A673 (cell line): ENCODE results near the gene XIAP. TPM values are rescaled to one million over a fixed set of nuclear protein-coding genes. Genes with fewer than 3 reads are reported as not detected.
A peak's percentile ranks its signal among the peaks of the same experiment; 100 is the strongest.
"Not testable (repeated sequence)": the region's sequence is repeated elsewhere in the genome, so short reads cannot be mapped to it uniquely, and the experiment has no call there.

ENCODE experiments used
- BruUV-seq: library from RNA; stranded (reverse); fragments of 400-500 nt; replicated peaks from 2 replicates; lab custom pipeline; 2021; lab: Mats Ljungman, UMichigan
- CTCF ChIA-PET: fragments of 300-600 bp; sonication (Branson Sonifier 250); formaldehyde crosslinking; loops from one replicate; lab custom pipeline; 2022; ENCODE audit warnings: antibody characterized with exemption; lab: Charles Lee
- POLR2A ChIA-PET: fragments of 300-600 bp; sonication (Branson Sonifier 250); formaldehyde crosslinking; loops from one replicate; lab custom pipeline; 2022; ENCODE audit warnings: antibody characterized with exemption; ENCODE audit not compliant: low non-redundant PET; lab: Charles Lee
- DNase-seq: peaks from one replicate; pipeline ENCODE4 v3.0.0-alpha.2; 2015; ENCODE audit warnings: low spot score
- H3K27ac ChIP-seq: fragments of 200-600 bp; sonication (generic); 2 replicates; pipeline ENCODE4 v1.5.1; 2016; ENCODE audit warnings: mixed run types, low read depth, mild to moderate bottlenecking, mixed read lengths, antibody characterized with exemption, low read length; ENCODE audit not compliant: poor library complexity, severe bottlenecking
- H3K27me3 ChIP-seq: fragments of 200-600 bp; sonication (generic); replicated peaks from 2 replicates; pipeline ENCODE4 v1.6.1; 2017; ENCODE audit warnings: mixed run types, low read depth, mild to moderate bottlenecking, mixed read lengths, antibody characterized with exemption, low read length; ENCODE audit not compliant: insufficient read depth, poor library complexity
- H3K36me3 ChIP-seq: fragments of 200-600 bp; sonication (generic); 2 replicates; pipeline ENCODE4 v1.6.1; 2016; ENCODE audit warnings: mixed run types, mild to moderate bottlenecking, mixed read lengths, antibody characterized with exemption, low read length; ENCODE audit not compliant: insufficient read depth, poor library complexity, severe bottlenecking
- H3K4me1 ChIP-seq: fragments of 200-600 bp; sonication (generic); 2 replicates; pipeline ENCODE4 v1.6.1; 2017; ENCODE audit warnings: mixed run types, mild to moderate bottlenecking, mixed read lengths, antibody characterized with exemption, low read length; ENCODE audit not compliant: insufficient read depth, poor library complexity, severe bottlenecking
- H3K4me3 ChIP-seq: fragments of 200-600 bp; sonication (generic); 2 replicates; pipeline ENCODE4 v1.5.1; 2016; ENCODE audit warnings: low read depth, mixed run types, mild to moderate bottlenecking, mixed read lengths, low read length; ENCODE audit not compliant: poor library complexity, severe bottlenecking
- H3K9me3 ChIP-seq: fragments of 200-600 bp; sonication (generic); 2 replicates; pipeline ENCODE4 v1.6.1; 2016; ENCODE audit warnings: mixed run types, low read depth, mild to moderate bottlenecking, mixed read lengths, antibody characterized with exemption, low read length; ENCODE audit not compliant: poor library complexity, severe bottlenecking
- EZH2 ChIP-seq: fragments of 200-600 bp; sonication (generic); IDR thresholded peaks from 2 replicates; pipeline ENCODE4 v1.6.1; 2017; ENCODE audit warnings: borderline replicate concordance, low read depth, mild to moderate bottlenecking, mixed read lengths, antibody characterized with exemption, low read length; ENCODE audit not compliant: poor library complexity, severe bottlenecking
- intact Hi-C: fragments of 100-400 bp; cut with micrococcal nuclease; formaldehyde crosslinking; loops from one replicate; pipeline ENCODE4 v1.10.0; 2022; ENCODE audit not compliant: unreplicated experiment
- total RNA-seq: library from RNA; stranded (reverse); gene quantifications from 2 replicates; pipeline ENCODE4 v1.2.3, GENCODE V29; 2021
- TF ChIP-seq, protein P1 (sequence below): fragments of 300-800, 200-600 bp; sonication (generic); conservative IDR thresholded peaks from 2 replicates; pipeline ENCODE4 v1.5.1; 2017; ENCODE audit warnings: low read depth, mild to moderate bottlenecking, antibody characterized with exemption, low read length, moderate library complexity, mixed read lengths

Gene XIAP
- total RNA-seq, 1 experiment from 2014 or later: 37.7 TPM

DNA sequence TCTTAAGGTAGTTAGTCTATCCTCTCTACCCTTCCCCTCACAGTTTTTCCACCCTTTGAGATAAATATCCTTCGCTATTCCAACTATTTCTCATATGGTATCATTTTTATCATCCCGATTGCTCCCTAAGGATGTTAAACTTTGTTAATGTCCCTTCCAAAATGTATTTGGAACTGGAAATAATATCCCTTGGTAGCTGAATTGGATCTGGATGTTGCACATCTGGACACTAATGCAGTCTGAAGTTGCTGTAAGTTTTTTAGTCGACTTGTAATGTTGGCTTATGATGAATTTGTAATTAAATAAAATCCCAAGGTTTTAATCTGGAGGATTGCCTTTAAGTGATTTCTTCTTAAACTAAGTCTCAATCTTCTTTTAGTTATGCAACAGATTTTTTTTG lies 22.5 kb downstream of the XIAP start:
- intact Hi-C loops: no loop called here
- Histone ChIP-seq H3K27me3 (no peaks in the 10 kb centered on the region), H3K9me3 (no peaks in the 10 kb centered on the region), H3K36me3 (no peaks in the 10 kb centered on the region), H3K27ac (no peak overlapping the region), H3K4me1 (peaks cover 4% of the 10 kb centered on the region), H3K4me3 (no peak overlapping the region)
- TF ChIP-seq, protein P1, sequence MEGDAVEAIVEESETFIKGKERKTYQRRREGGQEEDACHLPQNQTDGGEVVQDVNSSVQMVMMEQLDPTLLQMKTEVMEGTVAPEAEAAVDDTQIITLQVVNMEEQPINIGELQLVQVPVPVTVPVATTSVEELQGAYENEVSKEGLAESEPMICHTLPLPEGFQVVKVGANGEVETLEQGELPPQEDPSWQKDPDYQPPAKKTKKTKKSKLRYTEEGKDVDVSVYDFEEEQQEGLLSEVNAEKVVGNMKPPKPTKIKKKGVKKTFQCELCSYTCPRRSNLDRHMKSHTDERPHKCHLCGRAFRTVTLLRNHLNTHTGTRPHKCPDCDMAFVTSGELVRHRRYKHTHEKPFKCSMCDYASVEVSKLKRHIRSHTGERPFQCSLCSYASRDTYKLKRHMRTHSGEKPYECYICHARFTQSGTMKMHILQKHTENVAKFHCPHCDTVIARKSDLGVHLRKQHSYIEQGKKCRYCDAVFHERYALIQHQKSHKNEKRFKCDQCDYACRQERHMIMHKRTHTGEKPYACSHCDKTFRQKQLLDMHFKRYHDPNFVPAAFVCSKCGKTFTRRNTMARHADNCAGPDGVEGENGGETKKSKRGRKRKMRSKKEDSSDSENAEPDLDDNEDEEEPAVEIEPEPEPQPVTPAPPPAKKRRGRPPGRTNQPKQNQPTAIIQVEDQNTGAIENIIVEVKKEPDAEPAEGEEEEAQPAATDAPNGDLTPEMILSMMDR: no peak
- no peak for TF ChIP-seq EZH2
- ChIA-PET CTCF (no interaction called here), POLR2A (no interaction called here)
- no peak for DNase-seq
- no TSS peak for BruUV-seq

DNA sequence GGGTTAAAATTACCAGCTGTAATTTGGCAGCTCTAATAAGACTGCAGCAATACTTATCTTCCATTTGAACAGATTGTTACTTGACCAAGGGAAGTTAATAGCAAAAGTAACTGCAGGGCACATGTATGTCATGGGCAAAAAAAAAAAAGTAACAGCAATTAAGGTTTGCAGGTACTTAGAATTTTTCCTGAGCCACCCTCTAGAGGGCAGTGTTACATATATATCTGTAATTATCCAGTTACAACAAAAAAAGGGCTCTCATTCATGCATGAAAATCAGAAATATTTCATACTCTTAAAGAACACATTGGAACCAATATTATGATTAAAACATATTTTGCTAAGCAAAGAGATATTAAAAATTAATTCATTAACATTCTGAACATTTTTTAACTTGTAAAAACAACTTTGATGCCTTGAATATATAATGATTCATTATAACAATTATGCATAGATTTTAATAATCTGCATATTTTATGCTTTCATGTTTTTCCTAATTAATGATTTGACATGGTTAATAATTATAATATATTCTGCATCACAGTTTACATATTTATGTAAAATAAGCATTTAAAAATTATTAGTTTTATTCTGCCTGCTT lies 25.1 kb downstream of the XIAP start:
- Histone ChIP-seq H3K4me3 (no peak overlapping the region), H3K36me3 (peaks cover 3% of the 10 kb centered on the region), H3K27ac (no peak overlapping the region), H3K4me1 (no peaks in the 10 kb centered on the region), H3K27me3 (no peaks in the 10 kb centered on the region), H3K9me3 (no peaks in the 10 kb centered on the region)
- TF ChIP-seq, protein P1: peak; percentile 75
- no peak for TF ChIP-seq EZH2
- no TSS peak for BruUV-seq
- POLR2A ChIA-PET: no interaction called here
- peak; percentile 65 for DNase-seq
- intact Hi-C loops: no loop called here
- CTCF ChIA-PET: interaction anchor here (0.6 kb wide), 2 partner anchors 54 to 488 kb away, joined by 4 to 5 read pairs; no protein-coding TSS in a partner anchor

DNA sequence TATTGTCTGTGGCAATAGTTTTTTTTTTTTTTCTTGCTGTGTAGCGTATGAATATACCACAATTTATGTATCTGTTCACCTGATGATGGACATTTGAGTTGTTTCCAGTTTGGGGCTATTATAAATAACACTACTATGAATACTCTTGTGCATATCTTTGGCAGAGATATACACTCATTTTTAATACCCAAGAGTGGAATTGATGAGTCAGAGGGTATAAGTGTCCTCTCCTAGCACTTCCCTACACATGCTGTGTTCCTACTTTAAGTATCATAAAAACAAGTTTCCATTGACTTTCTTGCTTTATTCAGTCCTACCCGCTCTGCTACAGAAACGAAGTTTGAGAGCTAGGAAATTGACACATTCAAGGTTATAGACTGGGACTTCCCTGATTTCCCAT lies 39.8 kb downstream of the XIAP start:
- H3K9me3 ChIP-seq: no peaks in the 10 kb centered on the region
- ChIA-PET POLR2A (no interaction called here), CTCF (no interaction called here)
- no peaks in the 10 kb centered on the region for H3K27me3 ChIP-seq
- H3K36me3 ChIP-seq: peaks cover 12% of the 10 kb centered on the region
- no TSS peak for BruUV-seq
- intact Hi-C loops: no loop called here
- no peak for TF ChIP-seq EZH2
- TF ChIP-seq, protein P1: no peak
- no peak overlapping the region for H3K4me3 ChIP-seq
- H3K4me1 ChIP-seq: peaks cover 1% of the 10 kb centered on the region
- DNase-seq: peak; percentile 23
- H3K27ac ChIP-seq: no peak overlapping the region

DNA sequence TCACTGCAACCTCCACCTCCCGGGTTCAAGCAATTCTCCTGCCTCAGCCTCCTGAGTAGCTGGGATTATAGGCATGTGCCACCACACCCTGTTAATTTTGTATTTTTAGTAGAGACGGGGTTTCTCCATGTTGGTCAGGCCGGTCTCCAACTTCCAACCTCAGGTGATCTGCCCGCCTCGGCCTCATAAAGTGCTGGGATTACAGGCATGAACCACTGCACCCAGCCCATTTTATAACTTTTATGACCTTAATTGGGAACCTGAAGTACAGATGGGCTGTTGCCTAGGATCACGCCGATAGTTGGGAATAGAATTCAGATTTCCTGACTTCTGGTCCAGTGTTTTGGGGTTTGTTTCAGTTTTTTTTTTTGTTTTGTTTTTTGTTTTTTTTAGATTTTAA lies 43.4 kb downstream of the XIAP start:
- intact Hi-C loops, DNase-seq, CTCF ChIA-PET, H3K27me3 ChIP-seq, BruUV-seq, POLR2A ChIA-PET, H3K9me3 ChIP-seq, H3K4me3 ChIP-seq, H3K27ac ChIP-seq: not testable (repeated sequence)
- peaks cover 12% of the 10 kb centered on the region for H3K36me3 ChIP-seq
- peaks cover 18% of the 10 kb centered on the region for H3K4me1 ChIP-seq
